ENCODE results near the gene AQP3.

AQP3 gene

DNA sequence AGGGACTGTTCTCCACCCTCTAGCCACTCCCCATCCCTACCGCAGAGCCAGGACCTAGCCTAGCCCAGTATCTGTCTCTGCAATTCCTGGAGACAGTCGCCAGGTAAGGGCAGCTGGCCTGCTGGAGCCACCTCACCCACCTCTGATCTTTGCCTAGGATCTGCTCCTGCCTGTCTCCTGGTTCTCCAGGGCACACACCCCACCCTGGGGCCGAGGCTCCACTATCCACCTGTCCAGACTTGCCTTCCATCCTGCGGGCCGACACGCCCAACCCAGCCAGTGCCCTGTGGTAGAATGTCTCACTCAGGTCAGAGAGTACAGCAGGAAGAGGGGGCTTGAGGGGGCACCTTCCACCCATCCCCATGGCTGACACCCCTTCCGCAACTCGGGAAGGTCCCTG lies 29.3 kb downstream of the AQP3 start:
- TF ChIP-seq, protein P1, sequence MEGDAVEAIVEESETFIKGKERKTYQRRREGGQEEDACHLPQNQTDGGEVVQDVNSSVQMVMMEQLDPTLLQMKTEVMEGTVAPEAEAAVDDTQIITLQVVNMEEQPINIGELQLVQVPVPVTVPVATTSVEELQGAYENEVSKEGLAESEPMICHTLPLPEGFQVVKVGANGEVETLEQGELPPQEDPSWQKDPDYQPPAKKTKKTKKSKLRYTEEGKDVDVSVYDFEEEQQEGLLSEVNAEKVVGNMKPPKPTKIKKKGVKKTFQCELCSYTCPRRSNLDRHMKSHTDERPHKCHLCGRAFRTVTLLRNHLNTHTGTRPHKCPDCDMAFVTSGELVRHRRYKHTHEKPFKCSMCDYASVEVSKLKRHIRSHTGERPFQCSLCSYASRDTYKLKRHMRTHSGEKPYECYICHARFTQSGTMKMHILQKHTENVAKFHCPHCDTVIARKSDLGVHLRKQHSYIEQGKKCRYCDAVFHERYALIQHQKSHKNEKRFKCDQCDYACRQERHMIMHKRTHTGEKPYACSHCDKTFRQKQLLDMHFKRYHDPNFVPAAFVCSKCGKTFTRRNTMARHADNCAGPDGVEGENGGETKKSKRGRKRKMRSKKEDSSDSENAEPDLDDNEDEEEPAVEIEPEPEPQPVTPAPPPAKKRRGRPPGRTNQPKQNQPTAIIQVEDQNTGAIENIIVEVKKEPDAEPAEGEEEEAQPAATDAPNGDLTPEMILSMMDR (IDR thresholded peaks at IDR 0.05; ENCODE audit: borderline replicate concordance, extremely low read depth, low read length, poor library complexity, severe bottlenecking), result no peak
- no peak for TF ChIP-seq EZH2 (IDR thresholded peaks at IDR 0.05; ENCODE audit: borderline replicate concordance, low read depth, low read length, severe bottlenecking)
- DNase-seq, result no peak
- H3K79me2 ChIP-seq (ENCODE audit: insufficient read depth, low read length), result no peaks in the 10 kb centered on the region
- no peaks in the 10 kb centered on the region for H3K9me3 ChIP-seq (ENCODE audit: insufficient read depth, low read length, severe bottlenecking)
- H2AFZ ChIP-seq (ENCODE audit: low read depth, low read length), result no peak overlapping the region
- peaks cover 22% of the 10 kb centered on the region for H3K4me1 ChIP-seq (ENCODE audit: insufficient read depth, low read length)
- no peak overlapping the region for H3K4me2 ChIP-seq (ENCODE audit: insufficient read depth, low read length)
- no peak for ATAC-seq (ENCODE audit: insufficient read depth, low read depth)
- no peaks in the 10 kb centered on the region for H3K27me3 ChIP-seq (ENCODE audit: insufficient read depth, low read length, poor library complexity)
- no peaks in the 10 kb centered on the region for H4K20me1 ChIP-seq (ENCODE audit: insufficient read depth, low read length)
- H3K4me3 ChIP-seq (ENCODE audit: low read depth in 1 of 2, low read length in 2 of 2), result no peak overlapping the region
- H3K9ac ChIP-seq (ENCODE audit: low read depth, low read length), result no peak overlapping the region
- H3K36me3 ChIP-seq (ENCODE audit: insufficient read depth, low read length), result no peaks in the 10 kb centered on the region
- H3K27ac ChIP-seq (ENCODE audit: low read length), result no peak overlapping the region

- DNase-seq (no peak), ATAC-seq (ENCODE audit: insufficient read depth, low read depth) (no peak)
- Histone ChIP-seq H3K36me3 (ENCODE audit: insufficient read depth, low read length) (no peaks in the 10 kb centered on the region), H3K27me3 (ENCODE audit: insufficient read depth, low read length, poor library complexity) (no peaks in the 10 kb centered on the region), H3K79me2 (ENCODE audit: insufficient read depth, low read length) (no peaks in the 10 kb centered on the region), H3K27ac (ENCODE audit: low read length) (no peak overlapping the region), H4K20me1 (ENCODE audit: insufficient read depth, low read length) (no peaks in the 10 kb centered on the region), H3K4me2 (ENCODE audit: insufficient read depth, low read length) (no peak overlapping the region), H3K4me3 (ENCODE audit: low read depth in 1 of 2, low read length in 2 of 2) (no peak overlapping the region), H3K9ac (ENCODE audit: low read depth, low read length) (no peak overlapping the region), H3K4me1 (ENCODE audit: insufficient read depth, low read length) (peaks cover 22% of the 10 kb centered on the region), H2AFZ (ENCODE audit: low read depth, low read length) (no peak overlapping the region), H3K9me3 (ENCODE audit: insufficient read depth, low read length, severe bottlenecking) (no peaks in the 10 kb centered on the region)
- TF ChIP-seq EZH2 (IDR thresholded peaks at IDR 0.05; ENCODE audit: borderline replicate concordance, low read depth, low read length, severe bottlenecking), result no peak
- TF ChIP-seq, protein P1 (IDR thresholded peaks at IDR 0.05; ENCODE audit: borderline replicate concordance, extremely low read depth, low read length, poor library complexity, severe bottlenecking), result no peak
Observed at GRCh38 chr9:33416996-33417395, 30.4 kb downstream of the AQP3 start.

GRCh38 chr9:33415501-33416038 lies 31.8 kb downstream of the AQP3 start:
- Histone ChIP-seq H3K27me3 (ENCODE audit: insufficient read depth, low read length, poor library complexity) (no peaks in the 10 kb centered on the region), H3K36me3 (ENCODE audit: insufficient read depth, low read length) (no peaks in the 10 kb centered on the region), H3K9ac (ENCODE audit: low read depth, low read length) (peak overlapping the region; percentile 48), H4K20me1 (ENCODE audit: insufficient read depth, low read length) (no peaks in the 10 kb centered on the region), H3K4me1 (ENCODE audit: insufficient read depth, low read length) (peaks cover 22% of the 10 kb centered on the region), H2AFZ (ENCODE audit: low read depth, low read length) (peak overlapping the region; percentile 90), H3K9me3 (ENCODE audit: insufficient read depth, low read length, severe bottlenecking) (no peaks in the 10 kb centered on the region), H3K27ac (ENCODE audit: low read length) (peak overlapping the region; percentile 66), H3K4me2 (ENCODE audit: insufficient read depth, low read length) (peak overlapping the region; percentile 61), H3K4me3 (ENCODE audit: low read depth in 1 of 2, low read length in 2 of 2) (peak overlapping the region in 1 of 2 experiments; percentile 33; a peak in 2 of 4 replicates), H3K79me2 (ENCODE audit: insufficient read depth, low read length) (no peaks in the 10 kb centered on the region)
- peak; percentile 93 for ATAC-seq (ENCODE audit: insufficient read depth, low read depth)
- no peak for TF ChIP-seq EZH2 (IDR thresholded peaks at IDR 0.05; ENCODE audit: borderline replicate concordance, low read depth, low read length, severe bottlenecking)
- TF ChIP-seq, protein P1 (IDR thresholded peaks at IDR 0.05; ENCODE audit: borderline replicate concordance, extremely low read depth, low read length, poor library complexity, severe bottlenecking), result peak; percentile 95
- peak; percentile 92 for DNase-seq

Measured in DND-41 (cell line).